Activated naive CD4-positive, alpha-beta T cell treated with anti-CD3 and anti-CD28 coated beads for 36 hours (primary cell): ENCODE measurements around the gene TSPAN17. TPM values are rescaled to one million over a fixed set of nuclear protein-coding genes. Genes with fewer than 3 reads are reported as not detected.

Experiments used
- microRNA-seq: library from miRNA; unstranded; fragments of <30 nt; microRNA quantifications from one replicate; pipeline ENCODE4 v1.2.0, GENCODE V29; 2022; ENCODE audit warnings: borderline microRNAs expressed, borderline replicate concordance
- total RNA-seq, 2 experiments: library from RNA; stranded (reverse); gene quantifications; one replicate each; pipeline ENCODE4 v1.2.3, GENCODE V29; 2021

TSPAN17 gene
- total RNA-seq, 2 experiments from 2014 or later, result 17.2 to 17.4 TPM

Small RNA genes lying within 50 kb of the gene (microRNA-seq; reads per million reads assigned to microRNA genes)
- not detected for gene MIR4281

Other genes starting within 250 kb of the TSPAN17 start
- gene CLTB, start 230.9 kb upstream of the TSPAN17 start, total RNA-seq, result 10 to 100 TPM; 51.1 to 53.9 TPM
- gene FAF2, start 199.1 kb upstream of the TSPAN17 start, total RNA-seq, result 10 to 100 TPM; 30.0 to 32.8 TPM
- gene RNF44, start 110.1 kb upstream of the TSPAN17 start, total RNA-seq, result 10 to 100 TPM; 83.3 to 88.3 TPM
- under 1 TPM; 0.19 to 0.35 TPM for gene CDHR2, start 98.1 kb upstream of the TSPAN17 start, total RNA-seq
- 1 to 10 TPM; 1.4 to 1.5 TPM for gene GPRIN1, start 37.3 kb upstream of the TSPAN17 start, total RNA-seq
- not detected for gene SNCB, start 16.9 kb upstream of the TSPAN17 start, total RNA-seq
- gene EIF4E1B, start 16.8 kb upstream of the TSPAN17 start, total RNA-seq, result not detected
- gene UNC5A, start 163.1 kb downstream of the TSPAN17 start, total RNA-seq, result not detected